ENCODE data around the gene ZNF385B. TPM values are rescaled to one million over a fixed set of nuclear protein-coding genes. Genes with fewer than 3 reads are reported as not detected.
"Not testable (repeated sequence)": the region's sequence is repeated elsewhere in the genome, so short reads cannot be mapped to it uniquely, and the experiment has no call there.

ZNF385B gene
- total RNA-seq, 1 experiment from 2014 or later = 2.3 TPM

DNA sequence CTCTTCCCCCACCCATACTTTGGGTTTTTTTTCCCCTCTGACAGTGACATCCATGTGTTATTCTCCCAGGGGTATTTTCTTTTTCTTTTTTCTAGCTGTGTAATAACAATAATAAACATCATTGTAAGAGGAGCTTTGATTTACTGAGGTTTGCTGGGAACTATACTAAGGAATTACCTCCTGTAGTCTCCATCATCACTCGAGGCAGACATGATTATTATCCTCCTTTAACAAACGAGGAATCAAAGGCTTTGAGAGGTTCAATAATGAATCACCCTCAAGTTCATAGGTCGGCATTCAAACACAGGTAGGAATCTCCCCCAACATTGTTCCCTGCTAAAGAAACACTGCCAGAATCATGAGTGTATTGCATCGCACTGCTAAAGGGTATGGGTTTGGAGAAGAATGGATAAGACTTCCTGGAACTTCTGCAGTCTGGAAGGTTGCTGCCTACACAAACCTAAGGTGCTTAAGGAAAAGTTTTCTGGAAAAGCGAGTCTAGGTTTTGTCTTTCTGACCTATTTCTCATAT is 336.5 kb downstream of the ZNF385B start:
- no peak for DNase-seq (ENCODE audit: extremely low read depth, low read depth)

DNA sequence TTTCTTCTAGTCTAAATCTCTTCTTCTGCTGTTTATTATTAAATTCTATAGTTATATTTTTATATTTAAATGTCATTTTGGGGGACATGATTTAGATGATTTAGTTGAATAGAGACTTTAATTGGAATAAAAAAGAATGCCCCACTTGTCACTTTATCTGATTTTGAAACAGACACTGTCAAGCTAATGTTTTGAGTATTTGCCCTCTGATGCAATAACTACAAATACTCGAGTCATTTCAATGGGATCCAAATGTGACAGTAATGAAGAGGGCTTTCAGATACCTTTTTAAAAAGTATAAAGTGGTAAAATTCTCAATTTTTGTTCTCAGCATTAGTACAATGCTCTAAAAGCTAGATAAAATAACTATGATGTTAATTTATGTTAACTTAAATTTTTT is 339.5 kb downstream of the ZNF385B start:
- peak; percentile 8 for DNase-seq (ENCODE audit: extremely low read depth, low read depth)

DNA sequence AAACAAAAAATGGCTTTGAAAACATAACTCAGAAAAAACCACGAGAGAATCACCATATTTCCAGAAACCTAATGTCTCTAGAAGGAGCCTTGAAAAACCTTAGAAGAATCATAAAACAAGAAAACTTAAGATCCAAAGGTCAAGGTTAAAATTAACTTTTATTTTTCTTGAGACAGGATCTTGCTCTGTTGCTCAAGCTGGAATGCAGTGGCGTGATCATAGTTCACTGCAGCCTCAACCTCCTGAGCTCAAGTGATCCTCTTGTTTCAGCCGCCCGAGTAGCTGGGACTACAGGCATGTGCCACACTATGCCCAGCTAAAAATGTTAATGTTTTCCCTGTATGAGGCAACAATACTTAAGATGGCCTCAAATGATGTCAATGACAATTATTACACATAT is 342.6 kb downstream of the ZNF385B start:
- no peak for DNase-seq (ENCODE audit: extremely low read depth, low read depth)

DNA sequence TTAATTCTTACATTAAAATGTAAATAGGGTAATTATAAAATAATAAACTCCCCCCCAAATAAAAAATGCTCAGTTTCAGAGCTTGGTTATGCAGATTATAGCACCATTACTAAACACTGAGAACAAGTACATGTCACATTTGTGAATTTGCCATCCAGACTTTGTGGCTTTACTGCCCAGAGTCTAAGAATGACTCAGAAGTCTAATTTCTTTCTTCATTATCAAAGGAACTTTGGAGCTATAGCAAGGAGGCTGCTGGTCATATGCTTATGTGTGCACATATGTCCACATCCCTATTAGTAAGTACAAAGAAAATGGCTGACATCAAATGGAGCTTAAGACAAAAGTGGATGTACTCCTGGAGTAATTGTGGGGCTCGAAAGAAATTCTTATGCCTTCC is 348.2 kb downstream of the ZNF385B start:
- no peak for DNase-seq (ENCODE audit: extremely low read depth, low read depth)

DNA sequence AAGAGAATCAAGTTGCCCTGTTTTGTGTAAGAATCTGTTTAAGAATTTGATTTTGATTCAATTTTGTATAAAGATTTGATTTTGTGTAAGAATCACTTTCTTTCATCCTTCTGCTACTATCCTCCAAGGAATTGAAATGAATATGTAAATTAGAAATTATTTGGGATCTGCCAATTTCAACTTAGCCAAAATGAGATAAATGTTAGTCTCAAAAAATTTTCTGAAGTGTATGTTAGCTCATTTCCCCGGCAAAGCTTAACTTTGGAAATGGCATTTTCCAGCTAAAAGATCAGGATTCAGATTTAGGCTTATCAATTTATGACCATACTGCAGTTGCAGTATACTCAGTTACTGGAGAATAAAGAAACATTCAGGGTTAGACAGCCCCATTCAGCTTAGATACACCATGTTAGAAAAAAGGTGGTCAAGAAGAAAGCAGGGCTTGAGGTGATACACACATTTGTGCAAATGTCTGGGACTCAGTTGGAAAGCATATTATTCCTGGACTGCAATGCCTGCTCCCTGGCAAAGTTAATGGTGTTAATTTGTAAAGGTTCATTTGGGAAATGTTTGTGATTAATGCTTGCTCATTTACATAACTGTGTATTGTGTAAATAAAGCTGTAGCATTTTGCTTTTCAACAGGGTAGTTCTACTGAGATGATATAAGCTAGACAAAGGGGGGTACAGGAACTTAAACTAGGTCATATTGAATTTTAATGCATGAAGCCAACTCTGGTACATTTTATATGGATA is 349.0 kb downstream of the ZNF385B start:
- no peak for DNase-seq (ENCODE audit: extremely low read depth, low read depth)

DNA sequence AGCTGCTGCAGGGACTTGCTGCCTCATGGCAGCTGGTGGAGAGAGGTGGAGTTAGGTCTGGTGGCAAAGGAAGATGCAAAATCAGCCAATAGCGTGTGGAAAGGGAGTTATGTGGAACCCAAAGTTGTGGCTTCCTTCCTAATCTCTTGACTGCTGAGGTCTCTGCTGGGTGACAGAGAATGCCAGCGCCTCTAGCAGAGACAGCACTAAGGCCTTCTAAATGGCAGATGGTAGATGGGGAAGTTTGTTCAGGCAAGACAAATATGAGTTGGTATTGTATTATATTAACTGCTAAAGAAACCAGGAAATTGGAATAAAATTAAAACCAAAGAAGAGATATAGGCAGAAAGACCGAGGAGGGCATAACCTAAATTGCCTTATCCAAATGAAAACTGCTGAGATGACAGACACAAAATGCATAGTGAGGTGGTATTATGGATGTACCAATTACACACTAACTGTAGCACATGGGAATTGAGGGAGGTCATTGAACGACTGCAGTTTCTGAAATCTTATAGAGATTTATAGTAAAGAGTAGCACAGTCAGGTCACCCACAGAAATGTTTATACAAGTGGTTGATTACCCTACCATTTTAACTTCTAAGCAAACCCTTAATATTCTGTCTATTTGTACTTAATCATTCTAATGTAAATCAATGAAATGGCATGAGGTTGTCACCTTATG is 350.2 kb downstream of the ZNF385B start:
- no peak for DNase-seq (ENCODE audit: extremely low read depth, low read depth)

DNA sequence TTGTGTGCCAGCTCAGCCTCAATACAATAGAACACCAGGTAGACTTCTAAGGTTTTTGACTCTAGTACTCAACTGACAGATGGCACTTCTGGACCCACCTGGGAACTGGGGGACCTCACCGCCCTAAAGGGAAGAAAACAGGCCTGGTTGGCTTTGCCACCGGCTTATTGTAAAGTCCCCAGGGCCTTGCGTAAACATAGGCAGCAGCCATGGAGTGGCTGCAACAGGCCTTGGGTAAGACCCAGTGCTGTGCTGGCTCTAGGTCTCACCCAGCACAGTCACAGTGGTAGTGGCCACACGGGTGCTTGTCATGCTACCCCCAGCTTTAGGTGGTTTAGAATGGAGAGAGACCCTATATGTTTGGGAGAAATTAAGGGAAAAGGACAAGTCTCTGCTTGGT is 366.1 kb downstream of the ZNF385B start:
- DNase-seq (ENCODE audit: extremely low read depth, low read depth) = no peak

DNA sequence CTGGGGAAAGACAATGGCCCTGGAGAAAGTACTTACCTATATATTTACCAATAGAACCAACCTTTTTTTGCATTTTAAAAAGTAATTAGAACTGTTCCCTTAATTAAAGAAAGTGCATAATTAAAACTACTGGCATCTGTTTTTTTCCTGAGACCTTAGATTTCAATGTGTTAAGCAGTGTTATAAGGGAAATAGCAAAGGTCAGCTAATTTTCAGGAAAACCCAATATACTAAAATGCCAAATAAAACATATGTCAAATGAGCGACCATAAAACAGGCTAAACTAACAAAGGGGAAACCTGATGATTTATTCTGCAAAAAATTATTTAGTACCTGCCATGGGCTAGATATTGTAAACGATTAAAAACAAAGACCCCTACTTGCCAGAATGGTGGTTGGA is 372.8 kb downstream of the ZNF385B start:
- DNase-seq (ENCODE audit: extremely low read depth, low read depth) = no peak

DNA sequence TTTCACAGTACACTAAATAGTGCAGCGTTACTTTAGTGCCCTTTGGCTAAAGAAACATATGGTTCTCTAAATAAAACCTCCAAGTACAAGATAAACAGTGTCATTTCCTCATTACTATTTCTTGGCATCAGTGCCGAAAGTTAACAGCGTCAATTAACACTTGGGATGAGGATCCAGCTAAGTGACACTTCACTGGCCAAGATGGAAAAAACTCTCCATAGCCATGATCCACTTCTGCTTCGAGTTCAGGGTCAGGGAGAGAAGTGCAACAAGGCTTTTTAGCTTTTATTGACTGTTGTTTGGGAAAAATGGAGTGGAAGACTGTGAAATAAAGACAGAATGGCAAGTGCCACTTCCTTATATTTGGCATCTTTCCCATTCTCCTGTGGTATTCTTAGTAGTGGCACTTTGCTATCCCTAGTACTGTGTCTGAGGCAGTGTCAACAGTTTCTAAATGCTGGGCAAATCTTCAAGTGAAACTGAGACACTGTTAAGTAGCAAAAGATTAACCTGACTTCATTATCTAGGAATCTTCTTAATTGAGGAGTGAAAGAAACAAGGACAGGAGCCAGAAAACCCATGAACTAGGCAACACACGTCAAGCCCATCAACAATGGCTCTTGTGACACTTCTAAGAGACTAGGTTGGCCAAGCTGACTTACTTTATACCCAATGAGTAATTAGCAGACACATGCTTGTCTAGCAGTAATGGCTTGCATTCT is 374.2 kb downstream of the ZNF385B start:
- DNase-seq (ENCODE audit: extremely low read depth, low read depth) = no peak

DNA sequence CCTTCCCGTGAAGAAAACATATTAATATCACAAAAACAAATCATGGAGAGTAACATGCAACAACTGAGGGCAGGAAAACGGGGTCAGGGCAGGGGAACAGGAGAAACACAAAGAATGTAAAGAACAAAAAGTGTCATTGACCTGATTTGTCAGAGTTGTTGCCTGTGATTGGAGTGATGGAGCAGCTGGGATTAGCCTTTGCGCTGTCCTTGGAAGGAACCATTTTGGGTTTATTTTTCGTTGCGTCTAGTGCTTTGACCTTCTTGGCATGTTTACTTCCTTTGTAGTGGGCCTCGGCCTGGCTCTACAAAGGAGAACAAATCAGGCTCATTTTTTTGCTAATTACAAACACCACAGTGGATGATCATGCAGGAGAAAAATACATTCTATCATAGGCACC is 378.3 kb downstream of the ZNF385B start:
- DNase-seq (ENCODE audit: extremely low read depth, low read depth) = no peak

DNA sequence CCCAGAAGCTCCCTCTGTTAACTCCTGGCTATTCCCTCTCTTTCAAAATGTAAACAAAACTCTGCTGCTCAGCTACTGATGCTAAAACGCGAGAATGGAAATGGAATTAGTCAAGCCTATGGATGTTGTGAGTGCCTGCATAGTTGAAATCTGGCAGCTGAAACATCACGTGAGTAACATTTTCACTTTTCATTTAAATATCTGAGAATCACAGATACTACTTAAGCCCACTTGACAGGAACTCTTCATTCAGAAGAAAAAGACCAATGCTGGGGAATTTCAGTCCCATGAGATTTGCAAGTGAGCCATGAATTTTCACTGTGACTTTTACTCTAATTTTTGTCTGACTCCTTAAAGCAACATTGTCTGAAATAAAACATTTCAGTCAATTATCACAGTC is 381.5 kb downstream of the ZNF385B start:
- DNase-seq (ENCODE audit: extremely low read depth, low read depth) = no peak

DNA sequence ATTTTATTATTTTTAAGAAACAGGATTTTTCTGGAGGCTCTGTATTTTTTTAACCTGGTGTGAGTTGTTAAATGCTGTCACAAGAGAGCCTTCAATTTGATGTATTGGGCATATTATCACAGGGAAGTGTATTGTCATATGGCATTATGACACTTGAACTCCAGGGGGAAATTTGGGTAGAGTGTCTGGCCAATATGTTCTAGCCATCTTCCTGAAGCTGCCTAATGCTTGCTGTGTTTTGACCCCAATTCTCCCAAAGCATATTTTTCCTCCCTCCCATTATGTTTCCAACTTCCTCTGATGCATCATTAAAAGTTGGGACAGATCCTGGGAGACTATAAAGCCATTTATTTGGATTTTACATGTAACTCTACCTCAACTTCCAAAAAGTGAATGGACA is 382.6 kb downstream of the ZNF385B start:
- no peak for DNase-seq (ENCODE audit: extremely low read depth, low read depth)

DNA sequence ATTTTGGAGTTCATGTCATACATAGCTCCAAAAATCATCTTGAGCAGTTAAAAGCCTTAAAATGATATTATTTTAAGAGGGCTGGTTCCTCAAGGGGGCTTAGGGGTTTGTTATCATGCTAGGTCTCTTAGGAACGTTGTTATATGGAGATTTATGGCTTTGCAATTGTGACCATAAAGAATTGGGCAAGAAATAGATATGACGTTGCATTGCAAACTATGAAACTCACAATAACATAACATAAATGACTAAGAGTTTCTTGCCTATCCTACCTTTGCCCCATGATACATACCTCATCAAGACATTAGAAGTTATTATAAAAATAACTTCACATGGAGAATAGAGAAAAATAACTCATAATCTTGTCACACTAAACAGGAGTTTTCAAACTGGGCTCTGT is 390.4 kb downstream of the ZNF385B start:
- DNase-seq (ENCODE audit: extremely low read depth, low read depth) = no peak

DNA sequence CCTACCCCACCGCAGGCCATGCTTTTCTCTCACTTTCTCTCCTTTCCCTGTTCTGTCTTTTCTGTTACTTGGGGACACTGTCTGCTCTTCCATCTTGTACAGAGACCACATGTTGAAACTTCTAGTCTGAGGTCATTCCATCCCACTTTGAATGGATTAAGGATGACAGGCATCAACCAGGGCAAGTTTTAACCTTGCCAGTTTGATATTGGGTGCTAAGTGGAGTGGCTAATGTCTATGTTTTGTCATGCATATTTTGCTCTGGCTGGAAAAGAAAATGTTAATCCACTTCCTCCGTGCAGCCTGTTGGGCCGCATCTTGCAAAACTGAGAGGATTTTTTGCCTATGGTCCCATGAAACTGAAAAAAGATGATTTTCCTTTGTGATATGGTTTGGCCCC is 391.3 kb downstream of the ZNF385B start:
- no peak for DNase-seq (ENCODE audit: extremely low read depth, low read depth)

DNA sequence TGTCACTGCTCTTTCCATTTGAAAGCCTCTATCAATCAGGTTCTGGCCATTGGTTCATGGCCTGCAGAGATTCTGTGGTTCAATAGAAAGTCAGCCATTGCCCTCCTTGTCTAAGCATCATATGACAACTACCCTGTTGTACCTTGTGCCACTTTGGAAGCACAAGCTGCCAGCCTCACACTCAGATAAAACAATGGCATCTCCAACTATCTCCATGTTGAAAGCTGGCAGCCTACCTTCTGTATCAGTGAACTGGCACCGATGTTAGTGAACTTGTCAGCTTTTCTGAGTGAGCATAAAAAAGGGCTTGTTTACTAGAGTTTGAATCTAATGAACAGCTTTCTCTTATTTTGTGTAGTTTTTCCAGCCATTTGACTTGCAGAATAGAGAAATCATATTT is 393.5 kb downstream of the ZNF385B start:
- no peak for DNase-seq (ENCODE audit: extremely low read depth, low read depth)

DNA sequence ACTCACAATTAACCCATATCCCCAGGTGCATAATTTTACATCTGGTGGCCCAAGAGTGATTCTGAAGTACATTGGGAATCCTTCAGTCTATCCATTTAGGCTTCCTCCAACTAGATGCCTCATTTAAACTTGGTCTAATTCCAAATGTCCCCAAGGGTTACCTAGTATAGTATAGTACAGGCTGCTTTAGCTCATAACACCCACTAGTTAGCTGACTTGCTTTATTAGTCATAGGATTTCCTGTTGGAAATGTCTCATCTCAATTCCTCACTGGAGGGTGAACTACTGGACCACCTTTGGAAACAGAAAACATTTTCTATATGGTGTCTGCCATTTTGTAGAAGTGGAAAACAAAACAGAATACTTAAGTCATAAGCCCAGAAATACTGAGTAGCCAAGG is 394.3 kb downstream of the ZNF385B start:
- DNase-seq (ENCODE audit: extremely low read depth, low read depth) = no peak

DNA sequence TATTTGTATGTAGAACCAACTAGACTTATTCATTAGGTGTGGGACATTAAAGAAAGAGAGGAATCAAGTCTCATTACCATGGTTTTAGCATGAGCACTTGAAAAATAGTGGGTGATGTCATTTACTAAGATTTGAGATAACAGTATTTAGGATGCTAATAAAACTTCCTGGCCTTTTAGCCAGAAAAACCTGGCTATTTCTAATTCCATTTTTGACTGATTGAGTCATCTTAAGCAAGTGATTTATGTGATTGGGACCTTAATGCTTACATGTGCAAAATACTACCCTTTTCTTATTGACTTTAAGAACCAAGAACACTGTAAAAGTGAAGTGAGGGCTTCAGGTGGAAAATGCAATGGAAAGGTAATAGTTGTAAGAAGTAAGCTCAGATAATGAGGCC is 400.0 kb downstream of the ZNF385B start:
- no peak for DNase-seq (ENCODE audit: extremely low read depth, low read depth)

DNA sequence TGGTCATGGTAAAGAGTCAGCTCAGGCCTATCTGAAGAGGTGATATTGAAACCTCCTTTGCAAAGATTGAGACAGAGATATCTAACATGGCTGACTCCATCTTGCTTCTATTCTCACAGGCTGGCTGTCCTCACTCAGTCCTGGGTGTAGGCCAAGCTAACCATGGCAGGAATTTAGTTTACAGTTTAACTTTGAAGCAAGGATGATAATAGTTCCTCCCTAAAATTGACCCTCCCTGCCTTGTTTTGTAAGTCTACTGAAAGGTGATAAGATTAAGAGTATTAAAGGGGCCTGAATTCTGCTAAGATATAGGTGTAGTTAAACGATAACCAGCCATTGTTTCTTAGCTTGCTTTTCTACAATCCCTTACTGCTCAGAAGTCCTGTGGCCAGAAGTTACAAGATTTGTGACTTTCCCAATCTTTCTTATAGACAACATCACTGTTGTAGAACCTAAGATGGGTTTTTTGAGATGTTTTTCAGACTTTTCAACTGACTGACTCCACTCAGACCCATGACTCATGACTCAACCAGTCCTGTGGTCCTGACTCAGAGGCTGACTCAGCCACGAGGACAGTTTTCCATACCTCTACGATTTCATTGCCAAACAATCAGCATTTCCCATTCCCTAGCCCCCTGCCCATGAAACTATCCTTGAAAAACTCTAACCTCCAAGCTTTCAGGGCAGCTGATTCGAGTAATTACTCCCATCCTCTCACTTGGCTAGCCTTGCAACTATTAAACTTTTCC is 401.1 kb downstream of the ZNF385B start:
- DNase-seq (ENCODE audit: extremely low read depth, low read depth) = peak; percentile 23

DNA sequence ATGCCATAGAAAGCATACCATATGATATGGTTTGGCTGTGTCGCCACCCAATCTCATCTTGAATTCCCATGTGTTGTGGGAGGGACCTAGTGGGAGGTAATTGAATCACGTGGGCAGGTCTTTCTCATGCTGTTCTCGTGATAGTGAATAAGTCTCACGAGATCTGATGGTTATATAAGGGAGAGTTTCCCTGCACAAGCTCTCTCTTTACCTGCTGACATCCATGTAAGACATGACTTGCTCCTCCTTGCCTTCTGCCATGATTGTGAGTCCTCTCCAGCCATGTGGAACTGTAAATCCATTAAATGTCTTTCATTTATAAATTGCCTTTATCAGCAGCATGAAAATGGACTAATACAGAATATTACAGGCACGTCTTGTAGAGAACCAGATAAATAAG is 403.3 kb downstream of the ZNF385B start:
- not testable (repeated sequence) for DNase-seq (ENCODE audit: extremely low read depth, low read depth)

DNA sequence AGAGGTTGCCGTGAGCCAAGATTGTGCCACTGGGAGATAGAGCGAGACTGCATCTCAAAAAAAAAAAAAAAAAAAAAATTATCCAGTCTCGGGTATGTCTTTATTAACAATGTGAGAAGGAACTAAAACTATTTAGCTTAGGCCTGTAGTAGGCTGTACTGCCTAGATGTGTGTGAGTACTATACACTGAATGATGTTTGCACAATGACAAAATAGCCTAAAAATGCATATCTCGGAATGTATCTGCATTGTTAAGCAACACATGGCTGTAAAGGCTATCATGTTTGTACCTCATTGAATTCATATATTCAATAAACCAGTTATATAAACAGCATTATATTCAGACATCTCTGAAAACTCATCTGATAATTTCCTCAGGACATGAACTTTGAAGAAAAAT is 405.6 kb downstream of the ZNF385B start:
- no peak for DNase-seq (ENCODE audit: extremely low read depth, low read depth)

DNA sequence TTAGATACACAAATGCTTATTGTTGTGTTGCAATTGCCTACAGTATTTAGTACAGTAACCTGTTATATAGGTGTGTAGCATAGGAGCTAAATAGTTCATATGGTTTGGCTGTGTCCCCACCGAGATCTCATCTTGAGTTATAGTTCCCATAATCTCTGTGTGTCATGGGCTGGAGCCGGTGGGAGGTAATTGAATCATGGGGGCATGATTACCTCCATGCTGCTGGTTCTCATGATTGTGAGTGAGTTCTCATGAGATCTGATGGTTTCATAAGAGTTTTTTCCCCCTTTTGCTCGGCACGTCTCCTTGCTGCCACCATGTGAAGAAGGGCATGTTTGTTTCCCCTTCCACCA is 406.3 kb downstream of the ZNF385B start:
- no peak for DNase-seq (ENCODE audit: extremely low read depth, low read depth)

Measured in NCI-H460 (cell line).